ENCODE results near the gene SDCCAG8.

The SDCCAG8 gene

DNA sequence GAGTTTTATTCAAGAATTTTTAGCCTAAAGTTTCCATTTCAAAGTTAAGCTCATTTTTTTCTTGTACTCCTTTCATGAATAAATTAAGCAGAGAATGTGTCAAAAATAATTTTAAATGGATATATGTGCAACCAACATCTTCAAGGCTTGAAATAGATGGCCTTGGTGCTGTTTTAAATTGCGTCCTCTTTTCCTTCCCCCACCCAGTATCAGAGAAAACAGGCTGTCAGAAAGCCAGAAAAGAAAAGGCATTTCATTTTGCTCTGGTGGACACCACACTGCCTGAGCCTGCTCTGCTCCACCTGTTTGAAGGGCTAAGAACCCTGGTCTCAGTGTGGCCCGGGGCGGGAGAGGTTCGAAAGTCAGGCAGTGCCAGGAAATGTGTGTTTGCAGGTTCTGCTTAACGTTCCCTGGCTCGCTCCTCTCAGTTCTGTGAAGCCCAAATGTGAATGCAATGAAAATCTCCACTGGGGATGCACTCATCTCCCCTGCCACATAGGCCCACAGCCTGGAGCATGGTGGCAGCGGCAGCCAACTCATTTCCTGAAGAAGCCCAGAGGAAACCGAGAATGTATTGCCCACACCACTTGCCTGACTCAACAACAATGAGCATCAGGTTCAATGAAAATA lies 134.4 kb downstream of the SDCCAG8 start:
- no peak for DNase-seq (ENCODE audit: low read depth in 2 of 2)

DNA sequence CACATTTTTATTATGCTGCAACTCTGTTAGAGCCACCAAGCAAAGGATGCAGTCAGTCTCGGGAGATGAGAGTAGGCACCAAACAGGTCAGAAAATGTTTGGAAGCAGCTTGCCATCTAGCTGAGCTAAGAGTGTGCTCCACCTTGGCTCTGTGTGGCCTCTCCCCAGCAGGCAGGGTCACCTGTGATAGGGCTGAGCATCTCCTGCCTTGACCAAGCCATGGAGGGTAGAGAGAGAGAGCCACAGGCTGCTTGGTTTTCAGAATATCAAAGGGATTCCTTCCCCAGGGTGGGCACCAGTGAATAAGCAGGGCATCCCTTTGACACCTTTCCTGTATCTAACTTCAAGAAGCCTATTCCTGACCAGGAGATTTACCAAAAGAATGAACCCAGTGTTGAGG lies 135.5 kb downstream of the SDCCAG8 start:
- DNase-seq (ENCODE audit: low read depth in 2 of 2): no peak

GRCh38 chr1:243393096-243393495 lies 137.3 kb downstream of the SDCCAG8 start:
- no peak for DNase-seq (ENCODE audit: low read depth in 2 of 2)

GRCh38 chr1:243394066-243394465 lies 138.2 kb downstream of the SDCCAG8 start:
- no peak for DNase-seq (ENCODE audit: low read depth in 2 of 2)

DNA sequence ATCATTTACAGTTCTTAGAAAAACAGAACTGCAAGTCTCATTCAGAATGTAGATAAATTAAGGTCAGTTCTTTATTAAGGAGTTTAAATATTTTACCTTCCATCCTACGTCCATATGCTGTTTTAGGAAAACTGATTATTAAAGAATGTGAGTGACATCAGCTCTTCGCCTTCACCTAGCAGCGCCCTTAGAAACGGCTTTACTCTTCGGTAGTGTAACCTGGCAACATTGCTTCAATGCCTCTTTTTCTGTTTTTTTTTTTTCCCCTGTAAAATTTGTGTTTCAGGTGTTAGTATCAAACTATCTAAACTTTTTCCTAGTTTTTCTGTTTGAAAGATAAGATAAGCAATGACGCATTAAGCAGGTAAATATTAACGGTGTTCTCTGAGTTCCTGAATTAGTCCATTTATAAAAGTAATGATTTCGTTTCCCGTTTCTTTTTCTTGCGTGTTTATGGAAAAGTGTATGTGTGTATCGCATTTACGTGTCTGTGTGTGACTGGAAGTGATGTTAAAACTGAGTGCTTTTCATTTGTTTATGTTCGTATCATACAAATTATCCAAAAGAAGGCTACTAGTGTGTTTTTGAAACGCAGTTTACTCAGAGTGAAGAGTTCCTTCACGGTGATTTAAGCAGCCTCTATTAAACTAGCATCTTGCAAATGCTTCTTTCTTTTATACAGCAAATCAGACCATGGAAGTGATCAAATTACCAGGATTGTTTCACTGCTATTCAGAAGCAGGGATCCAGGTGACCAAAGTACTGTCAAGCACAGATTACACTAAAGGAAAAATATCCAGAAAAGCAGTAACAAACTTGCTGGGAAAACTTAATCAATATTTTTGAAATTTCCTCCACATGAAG lies 139.0 kb downstream of the SDCCAG8 start:
- no peak for DNase-seq (ENCODE audit: low read depth in 2 of 2)

- no peak for DNase-seq (ENCODE audit: low read depth in 2 of 2)
Observed at GRCh38 chr1:243396424-243396823, 140.6 kb downstream of the SDCCAG8 start.

DNA sequence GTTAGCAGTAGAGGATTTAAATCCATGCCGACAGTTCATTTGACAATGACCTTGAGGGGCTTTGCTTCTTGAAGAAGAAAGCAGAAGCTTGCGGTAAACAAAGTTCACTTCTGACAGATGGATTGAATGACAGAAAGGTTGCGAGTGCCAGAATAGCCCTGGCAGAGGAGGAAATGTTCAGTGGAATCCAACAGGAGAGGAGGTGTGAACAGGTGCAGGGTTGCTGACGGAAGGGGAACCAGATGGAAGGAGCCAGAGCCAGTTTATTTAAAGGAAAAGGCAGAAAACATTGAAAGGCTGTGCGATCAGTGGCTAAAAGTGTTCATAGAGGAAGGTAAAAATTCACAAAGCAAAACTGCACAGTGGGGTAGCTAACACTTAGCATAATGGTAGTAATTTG lies 141.0 kb downstream of the SDCCAG8 start:
- no peak for DNase-seq (ENCODE audit: low read depth in 2 of 2)

DNA sequence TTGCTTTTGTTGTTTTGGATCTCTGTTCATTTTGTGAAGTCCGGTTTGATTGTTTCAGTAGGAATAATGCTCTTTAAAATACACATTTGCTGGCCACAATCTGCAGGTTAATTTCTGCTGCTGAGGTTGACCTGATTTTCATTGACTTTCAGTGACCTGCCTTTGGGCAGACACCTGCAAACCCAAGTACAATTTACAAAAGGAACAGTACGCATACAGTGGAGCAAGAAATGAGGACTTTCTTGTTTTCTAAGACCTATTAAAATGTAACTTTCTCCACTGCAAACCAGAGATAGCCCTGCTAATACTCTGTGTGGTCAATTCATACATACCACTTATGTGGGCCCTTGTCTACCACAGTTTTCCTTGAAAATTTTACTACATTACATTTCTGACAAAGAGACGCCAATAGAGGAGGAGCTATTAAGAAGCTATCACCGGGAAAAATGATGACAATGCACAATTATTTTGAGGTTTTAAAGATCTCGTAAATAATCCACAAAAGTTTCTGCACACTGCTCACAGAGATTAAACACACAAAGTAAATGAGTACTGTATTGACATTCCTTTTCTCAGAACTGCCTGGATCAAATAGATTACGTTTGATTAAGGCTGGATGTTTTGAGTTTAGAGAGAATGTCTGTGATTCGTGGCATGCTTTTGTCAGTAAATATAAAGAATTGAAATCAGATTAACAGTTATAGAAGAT lies 141.9 kb downstream of the SDCCAG8 start:
- no peak for DNase-seq (ENCODE audit: low read depth in 2 of 2)

GRCh38 chr1:243399561-243400155 lies 143.8 kb downstream of the SDCCAG8 start:
- no peak for DNase-seq (ENCODE audit: low read depth in 2 of 2)

DNA sequence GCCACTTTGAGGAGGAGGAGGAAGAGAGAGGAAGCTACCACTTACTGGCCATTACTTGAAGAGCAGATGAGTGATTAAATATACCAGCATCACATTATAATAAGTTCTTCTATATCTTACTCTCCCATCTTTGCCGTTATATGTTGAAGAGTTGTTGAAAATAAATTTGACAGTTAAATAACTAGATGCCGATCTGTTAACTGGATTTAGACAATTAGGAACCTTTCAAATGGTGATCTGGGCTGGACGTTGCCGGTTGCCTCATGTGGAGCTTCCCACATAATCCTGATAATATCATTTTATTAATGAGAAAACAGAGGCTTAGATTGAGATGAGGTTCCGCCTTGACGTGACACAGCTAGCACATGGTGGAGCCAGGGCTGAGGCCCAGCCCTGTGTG lies 147.0 kb downstream of the SDCCAG8 start:
- no peak for DNase-seq (ENCODE audit: low read depth in 2 of 2)

- DNase-seq (ENCODE audit: low read depth in 2 of 2): no peak
Observed at GRCh38 chr1:243406424-243406823, 150.6 kb downstream of the SDCCAG8 start.

- no peak for DNase-seq (ENCODE audit: low read depth in 2 of 2)
Observed at GRCh38 chr1:243407284-243408018, 151.6 kb downstream of the SDCCAG8 start.

DNA sequence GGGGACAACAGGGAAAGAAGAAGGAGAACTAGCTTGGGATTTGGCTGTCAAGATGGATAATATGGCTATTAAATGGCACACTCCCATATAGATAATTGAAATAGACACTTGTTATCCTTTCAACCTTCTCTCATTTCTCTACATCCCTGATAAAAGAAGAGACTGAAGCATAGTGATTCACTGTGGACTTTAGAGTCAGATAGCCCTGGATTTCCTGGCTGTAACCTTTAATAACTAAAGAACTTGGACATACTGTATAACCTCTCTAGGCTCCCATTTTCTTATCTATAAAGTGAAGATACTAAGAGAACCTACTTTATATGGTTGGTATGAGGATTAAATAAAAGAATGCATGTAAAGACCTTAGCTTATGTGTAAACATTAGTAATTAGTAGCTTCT lies 152.6 kb downstream of the SDCCAG8 start:
- DNase-seq (ENCODE audit: low read depth in 2 of 2): no peak

DNA sequence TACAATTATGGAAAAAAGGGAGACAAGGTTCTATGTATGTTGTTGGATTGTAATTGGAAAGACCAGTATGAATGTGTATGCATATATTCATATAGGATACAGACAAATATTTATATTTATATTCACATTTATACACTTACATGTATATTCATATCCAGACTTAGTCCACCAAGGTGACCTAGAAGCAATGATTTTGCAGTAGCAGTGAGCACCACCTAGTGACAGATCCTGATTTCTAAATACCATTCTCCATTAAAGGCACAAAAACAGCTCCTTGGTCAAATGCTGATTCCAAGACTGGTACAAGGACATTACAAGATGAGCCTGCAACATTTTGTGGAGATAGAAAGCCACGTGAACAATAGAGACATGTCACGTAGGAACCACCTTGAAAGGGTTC lies 153.4 kb downstream of the SDCCAG8 start:
- no peak for DNase-seq (ENCODE audit: low read depth in 2 of 2)

DNA sequence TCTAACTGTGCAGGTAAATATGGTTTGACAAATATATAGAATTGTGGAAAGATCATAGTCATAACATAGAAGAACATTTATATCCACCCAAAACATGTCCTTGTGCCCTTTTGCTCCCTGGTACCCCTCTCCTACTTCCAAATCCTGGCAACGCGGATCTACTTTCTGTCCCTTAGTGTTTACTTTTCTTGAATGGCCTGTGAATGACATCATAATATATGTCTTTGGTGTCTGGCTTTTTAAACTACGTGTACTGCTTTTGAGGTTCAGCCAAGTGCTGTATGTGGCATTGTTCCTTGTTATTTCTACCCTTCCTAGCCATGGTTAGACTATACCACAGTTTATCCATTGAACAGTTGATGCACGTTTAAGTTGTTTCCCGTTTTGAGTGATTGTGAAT lies 155.6 kb downstream of the SDCCAG8 start:
- DNase-seq (ENCODE audit: low read depth in 2 of 2): no peak

- no peak for DNase-seq (ENCODE audit: low read depth in 2 of 2)
Observed at GRCh38 chr1:243413431-243414151, 157.8 kb downstream of the SDCCAG8 start.

DNA sequence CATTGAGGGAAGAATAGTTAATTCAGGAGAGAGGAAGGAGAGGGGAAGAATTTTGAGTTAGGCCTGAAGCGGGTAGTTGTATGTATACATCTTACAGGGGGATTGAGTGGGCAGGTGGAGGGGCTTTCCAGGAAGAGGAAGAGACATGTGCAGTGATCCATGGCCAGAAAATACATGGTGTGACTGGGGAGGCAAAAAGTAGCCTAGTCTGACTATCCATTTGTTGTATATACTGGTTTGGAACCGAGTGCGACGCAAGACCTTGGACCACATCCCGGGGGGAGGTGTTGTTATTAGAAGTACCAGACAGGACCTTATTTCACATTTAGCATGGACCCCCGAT lies 158.3 kb downstream of the SDCCAG8 start:
- DNase-seq (ENCODE audit: low read depth in 2 of 2): no peak

DNA sequence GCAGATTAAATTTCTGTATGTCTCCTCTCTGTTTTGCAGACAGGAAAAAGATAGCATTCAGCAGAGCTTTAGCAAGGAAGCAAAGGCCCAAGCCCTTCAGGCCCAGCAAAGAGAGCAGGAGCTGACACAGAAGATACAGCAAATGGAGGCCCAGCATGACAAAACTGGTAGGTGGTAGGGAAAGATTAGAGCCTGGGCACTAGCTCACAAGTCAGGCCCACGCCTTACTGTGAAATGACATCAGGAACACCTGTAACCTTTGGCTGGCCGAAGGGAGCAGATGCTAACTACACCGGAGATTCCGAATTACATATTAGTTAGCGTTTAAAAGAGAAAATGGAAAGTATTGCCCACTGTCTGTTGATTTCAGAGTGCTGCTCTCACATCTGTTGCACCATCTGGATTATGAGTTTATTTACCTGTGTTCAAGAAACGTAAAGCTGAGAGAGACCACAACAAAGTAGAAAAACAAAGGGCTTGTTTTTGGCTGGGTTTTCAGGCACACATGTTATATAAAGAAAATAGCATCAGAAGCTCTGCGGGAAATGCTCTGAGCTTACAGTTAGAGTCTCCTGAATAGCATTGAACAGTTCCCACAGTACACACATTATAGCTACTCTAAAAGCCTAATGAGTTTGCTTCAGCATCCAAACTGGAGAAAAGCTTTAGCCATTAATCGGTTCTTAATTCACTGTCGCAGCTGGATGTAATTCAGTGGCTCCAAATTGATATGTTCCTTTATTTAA lies 160.0 kb downstream of the SDCCAG8 start:
- no peak for DNase-seq (ENCODE audit: low read depth in 2 of 2)

DNA sequence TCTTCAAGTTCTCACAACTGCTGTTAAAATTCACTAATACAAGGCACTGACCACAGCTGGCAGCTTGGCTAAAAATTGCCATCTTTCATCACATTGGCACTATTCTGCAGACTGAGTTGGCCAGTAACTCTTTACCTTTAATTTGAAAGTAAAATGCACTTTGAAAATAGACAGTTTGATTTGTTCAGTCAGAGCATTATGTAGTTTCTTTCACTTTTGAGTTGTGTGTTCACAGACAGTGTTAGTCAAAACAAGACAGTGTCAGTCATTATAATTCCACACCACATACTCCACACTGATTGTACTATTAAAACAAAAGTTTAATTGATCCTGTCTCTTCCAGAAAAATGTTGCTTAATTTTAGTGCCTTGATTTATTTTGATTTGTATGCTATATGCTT lies 160.7 kb downstream of the SDCCAG8 start:
- no peak for DNase-seq (ENCODE audit: low read depth in 2 of 2)
